Measurements from ENCODE around the gene SLC26A9.
"Not testable (repeated sequence)": the region's sequence is repeated elsewhere in the genome, so short reads cannot be mapped to it uniquely, and the experiment has no call there.

Gene SLC26A9

DNA sequence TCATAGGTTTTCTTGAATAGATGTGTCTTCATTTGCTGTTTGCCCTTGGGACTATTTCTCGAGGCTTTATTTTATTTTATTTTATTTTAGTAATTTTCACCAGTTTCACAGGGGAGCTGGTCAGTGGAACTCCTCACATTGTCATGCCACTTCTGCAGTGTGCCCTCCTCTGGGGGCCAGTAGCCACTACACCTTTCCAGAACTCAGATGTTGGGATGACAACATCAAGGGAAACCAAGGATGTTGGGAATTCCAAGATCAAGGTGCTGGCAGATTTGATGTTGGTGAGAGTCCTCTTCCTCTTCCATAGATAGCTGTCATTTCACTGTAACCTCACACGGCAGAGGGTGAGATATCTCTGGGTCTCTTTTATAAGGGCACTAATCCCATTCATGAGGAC is 35.5 kb downstream of the SLC26A9 start:
- H3K36me3 ChIP-seq (ENCODE audit: insufficient read depth, low read length): no peaks in the 10 kb centered on the region
- H3K4me2 ChIP-seq (ENCODE audit: low read length): no peak overlapping the region
- no peak overlapping the region for H3K4me3 ChIP-seq (ENCODE audit: low read length)
- H3K9ac ChIP-seq (ENCODE audit: low read depth, low read length): peak overlapping the region; percentile 31
- peaks cover 6% of the 10 kb centered on the region for H3K4me1 ChIP-seq (ENCODE audit: control insufficient read depth, insufficient read depth, low read length)
- H3K9me3 ChIP-seq (replicated peaks; ENCODE audit: low read length): no peaks in the 10 kb centered on the region
- peaks cover 12% of the 10 kb centered on the region for H3K27me3 ChIP-seq (ENCODE audit: control insufficient read depth, insufficient read depth, low read length)

GRCh38 chr1:205905095-205905494 is 38.2 kb downstream of the SLC26A9 start:
- H3K36me3 ChIP-seq (ENCODE audit: insufficient read depth, low read length); H3K9ac ChIP-seq (ENCODE audit: low read depth, low read length); H3K4me3 ChIP-seq (ENCODE audit: low read length): not testable (repeated sequence)

DNA sequence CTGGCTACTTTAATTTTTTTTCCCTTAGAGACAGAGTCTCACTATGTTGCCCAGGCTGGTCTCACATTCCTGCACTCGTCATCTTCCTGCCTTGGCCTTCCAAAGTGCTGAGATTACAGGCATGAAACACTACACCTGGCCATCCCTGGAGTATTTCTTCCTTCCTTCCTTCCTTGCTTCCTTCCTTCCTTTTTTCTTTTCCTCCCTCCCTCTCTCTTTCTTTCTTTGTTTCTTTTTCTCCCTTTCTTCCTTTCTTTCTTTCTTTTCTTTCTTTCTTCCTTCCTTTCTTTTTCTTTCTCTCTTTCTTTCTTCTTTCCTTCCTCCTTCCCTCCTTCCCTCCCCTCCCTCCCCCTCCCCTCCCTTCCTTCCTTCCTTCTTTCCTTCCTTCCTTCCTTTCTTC is 46.9 kb downstream of the SLC26A9 start:
- Histone ChIP-seq H3K4me3 (ENCODE audit: low read length) (no peak overlapping the region), H3K27me3 (ENCODE audit: control insufficient read depth, insufficient read depth, low read length) (no peaks in the 10 kb centered on the region), H3K9me3 (replicated peaks; ENCODE audit: low read length) (no peaks in the 10 kb centered on the region)

More at GRCh38 chr1:205905095-205905494, 38.2 kb downstream of the SLC26A9 start:
- H3K27me3 ChIP-seq (ENCODE audit: control insufficient read depth, insufficient read depth, low read length); H3K4me1 ChIP-seq (ENCODE audit: control insufficient read depth, insufficient read depth, low read length); H3K4me2 ChIP-seq (ENCODE audit: low read length); H3K9me3 ChIP-seq (replicated peaks; ENCODE audit: low read length): not testable (repeated sequence)

DNA sequence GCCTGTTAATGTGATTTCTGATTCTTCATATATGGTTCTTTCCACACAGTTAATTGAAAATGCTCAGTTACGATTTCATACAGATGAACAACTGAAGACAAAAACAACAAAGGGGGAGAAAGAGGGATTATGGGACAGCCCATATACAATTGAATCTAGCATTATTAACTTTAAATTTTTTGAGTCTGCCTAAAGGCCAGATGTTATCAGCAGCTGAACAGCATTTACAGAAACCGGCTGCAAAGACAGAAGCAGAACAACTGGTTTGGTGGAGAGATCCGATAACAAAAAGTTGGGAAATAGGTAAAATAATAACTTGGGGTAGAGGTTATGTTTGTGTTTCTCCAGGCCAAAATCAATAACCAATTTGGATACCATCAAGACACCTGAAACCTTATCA is 49.1 kb downstream of the SLC26A9 start:
- H3K4me3 ChIP-seq (ENCODE audit: low read length); H3K4me2 ChIP-seq (ENCODE audit: low read length); H3K27me3 ChIP-seq (ENCODE audit: control insufficient read depth, insufficient read depth, low read length); H3K9ac ChIP-seq (ENCODE audit: low read depth, low read length); H3K36me3 ChIP-seq (ENCODE audit: insufficient read depth, low read length); H3K9me3 ChIP-seq (replicated peaks; ENCODE audit: low read length): not testable (repeated sequence)
- peaks cover 13% of the 10 kb centered on the region for H3K4me1 ChIP-seq (ENCODE audit: control insufficient read depth, insufficient read depth, low read length)

More for the DNA sequence above, 46.9 kb downstream of the SLC26A9 start:
- H3K36me3 ChIP-seq (ENCODE audit: insufficient read depth, low read length): no peaks in the 10 kb centered on the region
- H3K4me2 ChIP-seq (ENCODE audit: low read length): no peak overlapping the region
- H3K9ac ChIP-seq (ENCODE audit: low read depth, low read length): no peak overlapping the region
- no peaks in the 10 kb centered on the region for H3K4me1 ChIP-seq (ENCODE audit: control insufficient read depth, insufficient read depth, low read length)

DNA sequence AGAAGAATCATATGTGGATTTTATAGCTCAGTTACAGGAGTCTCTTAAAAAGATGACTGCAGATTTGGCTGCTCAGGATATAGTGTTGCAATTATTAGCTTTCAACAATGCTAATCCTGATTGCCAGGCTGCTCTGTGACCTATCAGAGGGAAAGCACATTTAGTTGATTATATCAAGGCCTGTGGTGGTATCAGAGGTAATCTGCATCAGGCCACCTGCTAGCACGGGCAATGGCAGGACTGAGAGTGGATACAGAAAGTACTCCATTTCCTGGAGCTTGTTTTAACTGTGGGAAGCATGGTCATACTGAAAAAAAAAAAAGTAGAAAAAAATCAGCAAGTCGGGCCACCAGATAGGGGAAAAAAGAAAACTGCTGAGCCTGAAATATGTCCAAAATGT is 51.1 kb downstream of the SLC26A9 start:
- not testable (repeated sequence) for H3K9me3 ChIP-seq (replicated peaks; ENCODE audit: low read length); H3K4me2 ChIP-seq (ENCODE audit: low read length); H3K36me3 ChIP-seq (ENCODE audit: insufficient read depth, low read length); H3K4me3 ChIP-seq (ENCODE audit: low read length); H3K9ac ChIP-seq (ENCODE audit: low read depth, low read length); H3K27me3 ChIP-seq (ENCODE audit: control insufficient read depth, insufficient read depth, low read length)
- H3K4me1 ChIP-seq (ENCODE audit: control insufficient read depth, insufficient read depth, low read length): peaks cover 18% of the 10 kb centered on the region

GRCh38 chr1:205891481-205891880 is 51.8 kb downstream of the SLC26A9 start:
- H3K9me3 ChIP-seq (replicated peaks; ENCODE audit: low read length); H3K9ac ChIP-seq (ENCODE audit: low read depth, low read length); H3K27me3 ChIP-seq (ENCODE audit: control insufficient read depth, insufficient read depth, low read length); H3K36me3 ChIP-seq (ENCODE audit: insufficient read depth, low read length); H3K4me3 ChIP-seq (ENCODE audit: low read length); H3K4me2 ChIP-seq (ENCODE audit: low read length): not testable (repeated sequence)
- peaks cover 18% of the 10 kb centered on the region for H3K4me1 ChIP-seq (ENCODE audit: control insufficient read depth, insufficient read depth, low read length)

- not testable (repeated sequence) for H3K27me3 ChIP-seq (ENCODE audit: control insufficient read depth, insufficient read depth, low read length); H3K4me3 ChIP-seq (ENCODE audit: low read length); H3K4me2 ChIP-seq (ENCODE audit: low read length); H3K9me3 ChIP-seq (replicated peaks; ENCODE audit: low read length); H3K36me3 ChIP-seq (ENCODE audit: insufficient read depth, low read length); H3K9ac ChIP-seq (ENCODE audit: low read depth, low read length)
- peaks cover 18% of the 10 kb centered on the region for H3K4me1 ChIP-seq (ENCODE audit: control insufficient read depth, insufficient read depth, low read length)
These were observed 52.6 kb downstream of the SLC26A9 start for GRCh38 chr1:205890631-205891030.

DNA sequence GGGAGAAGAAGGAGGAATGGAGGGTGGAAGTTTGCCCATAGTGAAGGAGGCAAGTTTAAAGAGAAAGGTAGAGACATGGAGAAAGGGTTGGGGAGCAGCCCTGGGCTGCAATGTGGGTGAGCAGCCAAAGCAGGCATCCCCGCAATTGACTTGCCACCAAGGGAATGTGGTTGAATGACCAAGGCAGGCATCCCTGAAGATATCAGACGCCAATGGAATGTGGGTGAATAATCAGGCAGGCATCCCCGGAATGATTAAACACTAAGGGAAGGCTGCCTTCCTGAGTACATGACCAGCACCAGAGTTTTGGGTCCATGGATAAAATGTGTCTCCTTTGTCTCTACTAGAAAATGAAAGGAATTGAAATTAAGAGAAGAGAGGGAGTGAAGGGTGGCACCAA is 53.5 kb downstream of the SLC26A9 start:
- H3K4me3 ChIP-seq (ENCODE audit: low read length); H3K9ac ChIP-seq (ENCODE audit: low read depth, low read length); H3K9me3 ChIP-seq (replicated peaks; ENCODE audit: low read length); H3K36me3 ChIP-seq (ENCODE audit: insufficient read depth, low read length); H3K27me3 ChIP-seq (ENCODE audit: control insufficient read depth, insufficient read depth, low read length): not testable (repeated sequence)
- Histone ChIP-seq H3K4me2 (ENCODE audit: low read length) (peak overlapping the region; percentile 27), H3K4me1 (ENCODE audit: control insufficient read depth, insufficient read depth, low read length) (peaks cover 18% of the 10 kb centered on the region)

DNA sequence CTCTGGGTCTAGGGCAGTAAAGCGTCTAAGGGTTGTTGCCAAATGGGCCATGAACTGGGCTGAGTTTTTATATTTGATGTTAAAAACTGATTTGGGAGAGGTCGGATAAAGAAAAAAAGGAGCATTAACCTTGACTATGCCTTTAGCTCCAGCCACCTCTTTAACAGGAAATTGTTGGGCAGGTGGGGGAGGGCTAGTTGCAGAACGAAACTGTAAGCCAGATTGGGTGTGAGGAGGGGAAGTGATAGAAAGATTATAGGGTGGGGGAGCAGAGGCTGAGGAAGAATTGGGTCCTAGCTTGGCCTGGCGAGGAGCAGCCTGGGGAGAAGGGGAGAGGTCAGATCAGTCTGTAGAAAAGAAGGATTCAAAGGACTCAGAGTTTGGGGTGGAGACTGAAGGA is 54.2 kb downstream of the SLC26A9 start:
- peaks cover 18% of the 10 kb centered on the region for H3K4me1 ChIP-seq (ENCODE audit: control insufficient read depth, insufficient read depth, low read length)
- H3K27me3 ChIP-seq (ENCODE audit: control insufficient read depth, insufficient read depth, low read length); H3K9ac ChIP-seq (ENCODE audit: low read depth, low read length); H3K4me2 ChIP-seq (ENCODE audit: low read length); H3K36me3 ChIP-seq (ENCODE audit: insufficient read depth, low read length); H3K4me3 ChIP-seq (ENCODE audit: low read length); H3K9me3 ChIP-seq (replicated peaks; ENCODE audit: low read length): not testable (repeated sequence)

- Histone ChIP-seq H3K9me3 (replicated peaks; ENCODE audit: low read length) (no peaks in the 10 kb centered on the region), H3K4me1 (ENCODE audit: control insufficient read depth, insufficient read depth, low read length) (peaks cover 2% of the 10 kb centered on the region), H3K4me3 (ENCODE audit: low read length) (no peak overlapping the region), H3K4me2 (ENCODE audit: low read length) (no peak overlapping the region), H3K9ac (ENCODE audit: low read depth, low read length) (no peak overlapping the region), H3K36me3 (ENCODE audit: insufficient read depth, low read length) (no peaks in the 10 kb centered on the region), H3K27me3 (ENCODE audit: control insufficient read depth, insufficient read depth, low read length) (no peaks in the 10 kb centered on the region)
These were observed 59.5 kb downstream of the SLC26A9 start for GRCh38 chr1:205883792-205884191.

- Histone ChIP-seq H3K4me3 (ENCODE audit: low read length) (no peak overlapping the region), H3K27me3 (ENCODE audit: control insufficient read depth, insufficient read depth, low read length) (no peaks in the 10 kb centered on the region), H3K9me3 (replicated peaks; ENCODE audit: low read length) (no peaks in the 10 kb centered on the region), H3K4me1 (ENCODE audit: control insufficient read depth, insufficient read depth, low read length) (no peaks in the 10 kb centered on the region), H3K9ac (ENCODE audit: low read depth, low read length) (no peak overlapping the region), H3K4me2 (ENCODE audit: low read length) (no peak overlapping the region), H3K36me3 (ENCODE audit: insufficient read depth, low read length) (no peaks in the 10 kb centered on the region)
These were observed 62.3 kb downstream of the SLC26A9 start for GRCh38 chr1:205880923-205881322.

GRCh38 chr1:205879974-205880373 is 63.3 kb downstream of the SLC26A9 start:
- Histone ChIP-seq H3K4me3 (ENCODE audit: low read length) (no peak overlapping the region), H3K4me1 (ENCODE audit: control insufficient read depth, insufficient read depth, low read length) (no peaks in the 10 kb centered on the region), H3K4me2 (ENCODE audit: low read length) (no peak overlapping the region), H3K27me3 (ENCODE audit: control insufficient read depth, insufficient read depth, low read length) (no peaks in the 10 kb centered on the region), H3K9me3 (replicated peaks; ENCODE audit: low read length) (no peaks in the 10 kb centered on the region), H3K36me3 (ENCODE audit: insufficient read depth, low read length) (no peaks in the 10 kb centered on the region), H3K9ac (ENCODE audit: low read depth, low read length) (no peak overlapping the region)
